ENCODE data around the gene MYL10.
"Not testable (repeated sequence)": the region's sequence is repeated elsewhere in the genome, so short reads cannot be mapped to it uniquely, and the experiment has no call there.

MYL10 gene

DNA sequence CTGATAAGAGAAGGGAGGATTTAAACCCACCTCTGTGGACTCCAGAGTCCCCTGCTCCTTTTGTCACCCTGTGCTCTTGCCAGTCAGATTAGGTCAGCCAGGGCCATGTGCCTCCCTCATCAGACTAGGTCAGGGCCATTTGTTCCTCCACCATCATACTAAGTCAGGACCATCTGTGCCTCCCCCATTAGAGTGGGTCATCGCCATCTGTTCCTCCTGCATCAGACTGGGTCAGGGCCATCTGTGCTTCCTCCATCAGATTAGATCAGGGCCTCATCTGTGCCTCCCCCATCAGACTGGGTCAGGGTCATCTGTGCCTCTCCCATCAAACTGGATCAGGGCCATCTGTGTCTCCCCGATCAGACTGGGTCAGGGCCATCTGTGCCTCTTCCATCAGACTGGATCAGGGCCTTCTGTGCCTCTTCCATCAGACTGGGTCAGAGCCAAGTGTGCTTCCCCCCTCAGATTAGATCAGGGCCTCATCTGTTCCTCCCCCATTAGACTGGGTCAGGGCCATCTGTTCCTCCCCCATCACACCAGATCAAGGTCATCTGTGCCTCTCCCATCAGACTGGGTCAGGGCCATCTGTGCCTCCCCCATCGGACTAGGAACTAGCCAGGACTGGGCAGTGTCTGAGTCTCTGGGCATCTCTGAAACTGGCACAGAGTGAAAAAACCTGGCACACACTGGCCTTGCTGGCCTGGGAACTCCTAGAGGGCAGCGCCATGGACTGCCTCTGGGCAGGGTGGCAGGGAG lies 11.5 kb downstream of the MYL10 start:
- no peak for DNase-seq

DNA sequence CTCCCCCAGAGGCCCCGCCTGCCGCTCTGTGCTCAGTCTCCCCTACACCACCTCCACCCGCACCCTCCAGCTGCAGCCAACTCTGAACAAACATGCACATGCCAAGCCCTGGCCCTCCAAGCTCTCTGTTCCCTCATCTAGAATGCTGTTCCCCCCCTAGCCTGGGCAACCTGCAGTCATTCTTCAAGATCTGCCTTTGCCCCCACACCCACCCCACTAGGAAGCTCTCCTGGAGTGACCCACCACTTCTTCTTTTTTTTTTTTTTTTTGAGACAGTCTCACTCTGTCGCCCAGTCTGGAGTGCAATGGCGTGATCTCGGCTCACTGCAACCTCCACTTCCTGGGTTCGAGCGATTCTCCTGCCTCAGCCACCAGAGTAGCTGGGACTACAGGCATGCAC lies 13.7 kb downstream of the MYL10 start:
- no peak for DNase-seq

GRCh38 chr7:101614939-101615302 lies 14.2 kb downstream of the MYL10 start:
- no peak for DNase-seq

DNA sequence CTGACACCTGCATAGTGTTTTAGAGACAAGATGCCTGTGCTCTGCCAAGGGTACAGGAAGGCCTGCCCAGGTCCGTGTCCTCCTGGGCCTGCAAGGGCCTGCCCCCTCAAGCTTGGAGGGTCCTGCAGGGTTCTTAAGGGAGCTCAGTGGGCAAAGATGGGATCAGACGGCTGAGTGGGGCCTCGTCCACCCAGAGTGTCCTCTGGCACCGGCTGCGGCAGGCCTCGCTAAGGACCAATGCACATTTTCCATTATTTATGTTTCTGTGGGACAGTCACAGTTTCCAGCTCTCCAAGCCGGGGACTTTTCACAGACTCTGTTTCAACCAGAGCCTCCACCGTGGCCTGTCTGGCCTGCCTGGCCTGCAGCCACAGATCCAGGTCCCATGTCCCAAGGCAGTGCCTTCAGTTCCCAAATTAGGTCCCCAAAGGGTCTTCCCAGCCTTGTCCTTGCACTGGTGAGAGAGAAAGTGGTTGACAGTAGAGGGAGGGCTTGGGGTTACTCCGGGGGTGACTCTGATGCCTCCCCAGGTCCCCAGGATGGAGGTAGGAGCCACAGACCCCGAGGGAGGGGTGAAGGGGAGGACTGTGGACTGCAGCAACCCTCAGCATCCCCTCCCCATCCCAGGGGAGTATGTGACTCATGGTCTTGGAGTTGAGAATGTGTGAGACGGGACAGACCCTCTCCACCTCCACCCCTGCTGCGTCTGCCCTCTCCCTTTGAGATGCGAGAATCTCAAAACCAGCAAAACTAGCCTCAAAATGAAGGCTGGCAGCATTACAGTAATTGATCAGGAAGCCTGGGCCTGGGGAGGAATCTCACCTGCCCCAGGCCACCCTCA lies 14.8 kb downstream of the MYL10 start:
- DNase-seq, result no peak

- no peak for DNase-seq
These were observed 16.1 kb downstream of the MYL10 start for GRCh38 chr7:101612885-101613515.

DNA sequence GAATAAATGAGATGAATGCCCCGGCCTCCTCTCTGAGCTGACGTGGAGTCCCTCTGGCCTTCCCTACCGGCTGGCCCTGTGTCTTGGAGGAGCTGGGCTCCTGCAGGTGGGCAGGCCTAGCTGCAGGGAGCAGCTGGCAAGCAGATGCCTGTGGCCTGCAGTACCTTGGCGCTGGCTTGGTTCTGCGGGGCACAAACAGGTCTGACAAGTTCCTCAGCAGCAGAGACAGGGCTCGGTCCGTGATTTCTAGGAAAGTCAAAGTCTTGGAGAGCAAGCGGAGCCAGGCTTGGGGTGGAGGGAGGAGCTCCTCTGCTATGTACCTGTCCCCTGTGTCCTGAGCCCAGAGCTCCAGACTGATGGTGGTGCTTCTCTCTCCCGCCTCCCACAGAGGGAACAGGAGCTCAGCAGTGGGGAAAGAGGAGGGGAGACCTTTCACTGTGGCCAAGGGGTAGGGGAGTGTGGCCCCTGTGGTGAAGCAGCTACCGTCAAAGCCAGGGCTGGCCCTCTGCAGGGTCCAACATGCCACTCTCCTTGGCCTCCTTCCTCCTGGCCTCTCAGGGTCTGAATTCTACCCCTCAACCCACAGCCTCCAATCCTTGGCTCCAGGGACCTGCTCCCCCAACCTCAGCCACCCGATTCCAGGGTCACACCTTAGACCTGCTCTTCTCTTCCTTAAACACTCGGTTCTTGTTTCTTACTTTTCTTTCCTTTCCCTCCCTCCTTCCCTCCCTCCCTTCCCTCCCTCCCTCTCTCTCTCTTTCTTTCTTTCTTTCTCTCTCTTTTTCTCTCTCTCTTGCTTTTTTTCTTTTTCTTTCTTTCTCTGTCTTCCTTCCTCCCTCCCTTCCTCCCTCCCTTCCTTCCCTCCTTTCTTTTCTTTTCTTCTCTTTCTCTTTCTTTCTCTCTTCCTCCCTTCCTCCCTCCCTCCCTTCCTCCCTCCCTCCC lies 20.1 kb downstream of the MYL10 start:
- no peak for DNase-seq

DNA sequence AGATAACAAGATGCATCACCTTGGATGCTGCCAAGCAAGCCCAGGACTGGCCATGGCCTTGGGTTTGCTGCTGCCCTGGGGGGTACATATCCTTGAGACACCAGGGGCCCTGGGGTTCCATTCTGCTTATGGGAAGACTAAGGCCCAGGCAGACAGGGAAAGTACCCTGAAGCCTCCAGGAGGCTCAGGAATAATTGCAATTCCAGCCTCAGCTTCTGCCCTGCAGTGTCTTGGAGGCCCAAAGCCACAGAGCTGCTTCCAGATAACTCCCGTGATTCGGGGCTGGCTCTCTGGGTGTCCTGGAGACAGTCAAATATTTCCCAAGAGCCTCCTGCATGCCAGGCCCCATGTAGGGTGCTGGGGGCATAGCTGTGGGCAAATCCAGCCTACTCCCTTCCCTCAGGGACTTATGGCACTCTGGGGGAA lies 22.6 kb downstream of the MYL10 start:
- DNase-seq, result no peak

GRCh38 chr7:101605611-101606497 lies 23.2 kb downstream of the MYL10 start:
- no peak for DNase-seq

- DNase-seq, result not testable (repeated sequence)
These were observed 24.2 kb downstream of the MYL10 start for GRCh38 chr7:101604934-101605332.

- no peak for DNase-seq
These were observed 24.7 kb downstream of the MYL10 start for GRCh38 chr7:101604331-101604933.

DNA sequence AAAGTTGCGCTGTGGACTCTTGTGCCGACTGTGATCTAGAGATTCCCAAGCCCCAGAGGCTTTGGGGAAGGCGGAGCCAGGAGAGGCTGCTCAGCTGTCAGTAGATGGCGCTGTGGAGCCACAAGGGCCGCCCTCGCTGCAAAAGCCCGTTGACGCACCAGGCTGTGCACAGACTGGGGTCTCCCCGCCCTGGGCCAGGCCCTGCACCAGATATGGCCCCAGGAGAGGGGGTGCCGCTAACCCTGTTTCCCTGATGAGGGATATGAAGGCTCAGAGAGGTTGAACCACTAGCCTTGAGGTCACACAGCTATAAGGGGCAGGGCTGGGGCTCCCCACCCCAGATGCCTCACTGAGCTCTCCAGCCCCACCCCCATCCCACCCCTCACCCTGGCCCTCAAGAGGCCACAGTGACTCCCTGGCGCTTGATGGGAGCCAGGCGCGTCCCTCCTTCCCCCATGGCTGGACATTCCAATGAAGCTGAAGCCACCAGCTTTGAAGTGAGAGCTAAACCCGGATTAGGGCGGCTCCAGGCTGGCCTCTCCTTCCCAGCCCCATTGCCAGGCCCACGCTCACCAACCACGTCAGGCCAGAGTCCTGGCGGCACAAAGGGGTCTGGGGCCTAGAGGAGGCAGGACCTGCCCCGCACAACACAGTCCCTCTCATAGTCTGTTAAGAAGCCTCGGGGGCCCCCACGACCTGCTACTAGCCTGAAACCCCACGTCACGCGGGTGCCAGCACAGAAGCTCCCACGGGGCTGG lies 26.4 kb downstream of the MYL10 start:
- peak; percentile 0 for DNase-seq

- no peak for DNase-seq
These were observed 27.0 kb downstream of the MYL10 start for GRCh38 chr7:101602082-101602481.

DNA sequence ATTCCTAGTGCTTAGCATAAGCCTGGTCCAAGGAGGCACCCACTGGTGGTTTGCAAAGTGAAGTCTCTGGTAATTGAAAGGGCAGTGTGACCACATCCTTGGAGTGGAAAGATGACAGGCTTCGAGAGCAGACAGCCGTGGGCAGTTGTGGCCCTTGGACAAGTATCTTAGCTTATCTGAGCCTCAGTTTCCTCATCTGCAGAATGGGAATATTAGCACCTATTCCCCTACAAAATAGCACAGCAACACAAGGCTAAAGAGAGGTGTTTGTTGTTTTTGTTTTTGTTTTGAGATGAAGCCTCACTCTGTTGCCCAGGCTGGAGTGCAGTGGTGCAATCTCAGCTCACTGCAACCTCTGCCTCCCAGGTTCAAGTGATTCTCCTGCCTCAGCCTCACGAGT lies 29.3 kb downstream of the MYL10 start:
- no peak for DNase-seq

- no peak for DNase-seq
These were observed 29.9 kb downstream of the MYL10 start for GRCh38 chr7:101598986-101599771.

GRCh38 chr7:101598422-101598985 lies 30.6 kb downstream of the MYL10 start:
- no peak for DNase-seq

DNA sequence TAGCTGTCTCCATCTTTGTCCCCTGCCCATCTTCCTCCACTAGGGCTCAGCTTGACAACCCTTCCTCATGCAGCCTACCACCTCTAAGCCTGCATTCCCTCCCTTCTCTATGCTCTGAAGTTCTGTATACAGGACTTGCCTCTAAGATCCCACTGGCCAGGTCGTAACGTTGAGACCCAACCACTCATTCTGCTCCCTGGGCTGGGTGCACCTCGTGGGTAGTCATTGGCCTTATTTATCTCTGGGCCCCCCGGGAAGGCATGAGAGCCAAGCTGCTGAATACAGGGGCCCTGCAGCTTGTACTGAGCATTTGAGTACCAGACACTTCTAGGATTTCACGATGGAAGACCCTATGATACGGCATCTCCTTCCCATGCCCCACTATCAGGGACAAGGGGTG lies 31.2 kb downstream of the MYL10 start:
- no peak for DNase-seq

DNA sequence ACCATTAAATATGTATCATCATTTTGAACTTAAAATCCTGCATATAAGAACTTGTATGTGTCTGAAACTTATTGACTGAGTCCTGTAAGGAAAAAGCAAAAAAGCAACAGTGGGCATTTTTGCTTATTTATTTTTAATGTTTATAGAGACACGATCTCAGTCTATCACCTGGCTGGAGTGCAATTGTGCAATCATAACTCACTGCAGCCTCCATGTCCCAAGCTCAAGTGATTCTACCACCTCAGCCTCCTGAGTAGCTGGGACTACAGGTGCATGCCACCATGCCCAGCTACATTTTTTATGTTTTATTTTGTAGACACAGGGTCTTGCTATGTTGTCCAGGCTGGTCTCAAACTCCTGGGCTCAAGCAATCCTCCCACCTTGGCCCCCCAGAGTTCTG lies 32.2 kb downstream of the MYL10 start:
- no peak for DNase-seq

DNA sequence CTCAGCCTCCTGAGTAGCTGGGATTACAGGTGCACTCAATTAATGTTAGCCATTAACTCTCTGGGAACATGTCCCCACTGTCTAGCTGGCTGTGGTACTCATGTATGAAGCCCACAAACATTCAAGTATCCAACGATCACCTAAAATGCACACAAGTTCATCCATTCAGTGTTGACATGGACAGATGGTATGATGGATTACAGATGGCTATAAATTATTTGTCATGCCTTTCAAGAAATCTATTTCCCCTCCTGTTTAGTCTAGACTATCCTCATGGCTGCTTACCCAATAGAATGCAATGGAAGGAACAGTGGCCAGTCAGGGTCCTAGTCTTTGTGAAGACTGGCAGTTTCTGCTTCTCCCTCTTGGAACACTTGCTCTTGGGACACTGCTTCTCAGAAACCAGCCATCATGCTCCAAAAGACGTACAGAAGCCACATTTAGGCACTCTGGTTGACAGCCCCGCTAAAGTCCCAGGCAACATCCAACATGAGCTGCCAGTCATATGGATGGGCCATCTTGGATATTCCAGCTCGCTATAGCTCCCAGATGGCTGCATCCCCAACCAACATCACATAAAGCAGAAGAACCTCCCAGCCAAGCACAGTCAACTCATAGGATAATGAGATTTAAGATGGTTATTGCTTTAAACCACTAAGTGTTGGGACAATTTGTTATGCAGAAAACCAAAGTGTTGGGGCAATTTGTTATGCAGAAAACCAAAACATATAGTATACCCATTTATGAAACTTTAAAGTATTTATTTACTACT lies 33.1 kb downstream of the MYL10 start:
- peak; percentile 8 for DNase-seq
